ENCODE results near the gene MEIS3. TPM values are rescaled to one million over a fixed set of nuclear protein-coding genes. Genes with fewer than 3 reads are reported as not detected.

Gene MEIS3
- total RNA-seq, 1 experiment from 2014 or later = 35.8 TPM

DNA sequence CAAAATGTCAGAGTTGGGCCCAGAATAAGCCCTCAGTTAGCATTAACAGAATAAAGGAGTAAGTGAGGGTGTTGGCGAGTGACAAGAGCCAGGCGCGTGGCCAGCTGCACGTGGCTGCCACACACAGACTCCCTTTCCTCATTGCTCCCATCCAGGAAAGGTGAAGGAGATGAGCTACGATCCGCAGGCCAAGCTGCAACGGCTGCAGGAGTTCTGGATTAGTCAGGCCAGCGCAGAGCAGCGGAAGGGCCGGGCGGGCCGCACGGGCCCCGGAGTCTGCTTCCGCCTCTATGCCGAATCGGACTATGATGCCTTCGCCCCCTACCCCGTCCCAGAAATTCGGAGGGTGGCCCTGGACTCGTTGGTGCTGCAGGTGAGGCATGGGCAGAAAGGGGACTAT, 57.0 kb downstream of the MEIS3 start (continued):
- TF ChIP-seq CBX3 (IDR thresholded peaks at IDR 0.05; ENCODE audit: low read depth) (no peak), TCF7L2 (IDR thresholded peaks at IDR 0.05; ENCODE audit: borderline replicate concordance, extremely low read depth, insufficient read depth, insufficient read length) (no peak)
- TF ChIP-seq, protein P1, sequence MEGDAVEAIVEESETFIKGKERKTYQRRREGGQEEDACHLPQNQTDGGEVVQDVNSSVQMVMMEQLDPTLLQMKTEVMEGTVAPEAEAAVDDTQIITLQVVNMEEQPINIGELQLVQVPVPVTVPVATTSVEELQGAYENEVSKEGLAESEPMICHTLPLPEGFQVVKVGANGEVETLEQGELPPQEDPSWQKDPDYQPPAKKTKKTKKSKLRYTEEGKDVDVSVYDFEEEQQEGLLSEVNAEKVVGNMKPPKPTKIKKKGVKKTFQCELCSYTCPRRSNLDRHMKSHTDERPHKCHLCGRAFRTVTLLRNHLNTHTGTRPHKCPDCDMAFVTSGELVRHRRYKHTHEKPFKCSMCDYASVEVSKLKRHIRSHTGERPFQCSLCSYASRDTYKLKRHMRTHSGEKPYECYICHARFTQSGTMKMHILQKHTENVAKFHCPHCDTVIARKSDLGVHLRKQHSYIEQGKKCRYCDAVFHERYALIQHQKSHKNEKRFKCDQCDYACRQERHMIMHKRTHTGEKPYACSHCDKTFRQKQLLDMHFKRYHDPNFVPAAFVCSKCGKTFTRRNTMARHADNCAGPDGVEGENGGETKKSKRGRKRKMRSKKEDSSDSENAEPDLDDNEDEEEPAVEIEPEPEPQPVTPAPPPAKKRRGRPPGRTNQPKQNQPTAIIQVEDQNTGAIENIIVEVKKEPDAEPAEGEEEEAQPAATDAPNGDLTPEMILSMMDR (IDR thresholded peaks at IDR 0.05 in 2 of 3, conservative IDR thresholded peaks at IDR 0.05 in 1 of 3; ENCODE audit: borderline replicate concordance in 1 of 3, insufficient read depth in 1 of 3, low read depth in 2 of 3, low read length in 2 of 3) = no peak

DNA sequence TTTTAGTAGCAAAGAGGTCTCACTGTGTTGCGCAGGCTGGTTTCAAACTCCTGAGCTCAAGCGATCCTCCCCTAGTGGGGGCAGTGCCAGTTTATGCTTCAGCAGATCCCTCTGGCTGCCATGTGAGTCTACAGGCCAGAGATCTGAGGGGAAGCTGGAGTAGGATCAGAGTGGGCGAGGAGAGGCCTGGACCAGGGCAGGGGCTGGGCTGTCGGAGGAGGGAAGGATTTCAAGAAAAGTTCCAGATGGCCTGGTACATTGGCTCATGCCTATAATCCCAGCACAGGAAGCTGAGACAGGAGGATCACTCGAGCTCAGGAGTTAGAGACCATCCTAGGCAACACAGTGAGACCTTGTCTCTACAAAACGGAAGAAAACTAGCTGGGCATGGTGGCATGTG, 60.4 kb downstream of the MEIS3 start:
- H3K9me2 ChIP-seq (ENCODE audit: insufficient read depth) = no peaks in the 10 kb centered on the region
- H3K9me3 ChIP-seq (ENCODE audit: control insufficient read depth in 1 of 2, insufficient read depth in 1 of 2, low read depth in 1 of 2, low read length in 2 of 2) = no peaks in the 10 kb centered on the region
- DNase-seq (ENCODE audit: low read depth, low spot score) (no peak), ATAC-seq (no peak)
- no peaks in the 10 kb centered on the region for H3K27me3 ChIP-seq (ENCODE audit: insufficient read depth, low read length)
- no peak overlapping the region for H3K4me3 ChIP-seq (replicated peaks in 1 of 2; ENCODE audit: low read depth in 1 of 2, low read length in 2 of 2)
- POLR2A ChIA-PET = no interaction called here
- no peaks in the 10 kb centered on the region for H3K4me1 ChIP-seq (ENCODE audit: control insufficient read depth in 1 of 2, insufficient read depth in 2 of 2, low read length in 2 of 2)
- no peak overlapping the region for H3K4me2 ChIP-seq (ENCODE audit: low read length)
- intact Hi-C loops (cut with micrococcal nuclease) = no loop called here
- RAD21 ChIA-PET (ENCODE audit: low non-redundant PET in 1 of 2, low total read pairs in 2 of 2, uncharacterized antibody in 2 of 2, unreplicated experiment in 2 of 2) = no interaction called here
- H3K36me3 ChIP-seq (ENCODE audit: control insufficient read depth in 1 of 2, insufficient read depth in 2 of 2, low read length in 2 of 2) = peaks cover 62 to 76% of the 10 kb centered on the region in 2 experiments
- CTCF ChIA-PET = interaction anchor here (1.2 kb wide), 1 partner anchor 10 kb away, joined by 5 read pairs; the partner anchor contains the start of gene DHX34
- no peak overlapping the region for H2AFZ ChIP-seq (ENCODE audit: low read depth, low read length, poor library complexity, severe bottlenecking)
- TF ChIP-seq JUND (IDR thresholded peaks at IDR 0.05) = no peak
- TF ChIP-seq, protein P2, sequence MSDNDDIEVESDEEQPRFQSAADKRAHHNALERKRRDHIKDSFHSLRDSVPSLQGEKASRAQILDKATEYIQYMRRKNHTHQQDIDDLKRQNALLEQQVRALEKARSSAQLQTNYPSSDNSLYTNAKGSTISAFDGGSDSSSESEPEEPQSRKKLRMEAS (IDR thresholded peaks at IDR 0.05) = no peak
- no peak for TF ChIP-seq POLR2AphosphoS5 (IDR thresholded peaks at IDR 0.05; ENCODE audit: low read depth, low read length)
- TF ChIP-seq, protein P3, sequence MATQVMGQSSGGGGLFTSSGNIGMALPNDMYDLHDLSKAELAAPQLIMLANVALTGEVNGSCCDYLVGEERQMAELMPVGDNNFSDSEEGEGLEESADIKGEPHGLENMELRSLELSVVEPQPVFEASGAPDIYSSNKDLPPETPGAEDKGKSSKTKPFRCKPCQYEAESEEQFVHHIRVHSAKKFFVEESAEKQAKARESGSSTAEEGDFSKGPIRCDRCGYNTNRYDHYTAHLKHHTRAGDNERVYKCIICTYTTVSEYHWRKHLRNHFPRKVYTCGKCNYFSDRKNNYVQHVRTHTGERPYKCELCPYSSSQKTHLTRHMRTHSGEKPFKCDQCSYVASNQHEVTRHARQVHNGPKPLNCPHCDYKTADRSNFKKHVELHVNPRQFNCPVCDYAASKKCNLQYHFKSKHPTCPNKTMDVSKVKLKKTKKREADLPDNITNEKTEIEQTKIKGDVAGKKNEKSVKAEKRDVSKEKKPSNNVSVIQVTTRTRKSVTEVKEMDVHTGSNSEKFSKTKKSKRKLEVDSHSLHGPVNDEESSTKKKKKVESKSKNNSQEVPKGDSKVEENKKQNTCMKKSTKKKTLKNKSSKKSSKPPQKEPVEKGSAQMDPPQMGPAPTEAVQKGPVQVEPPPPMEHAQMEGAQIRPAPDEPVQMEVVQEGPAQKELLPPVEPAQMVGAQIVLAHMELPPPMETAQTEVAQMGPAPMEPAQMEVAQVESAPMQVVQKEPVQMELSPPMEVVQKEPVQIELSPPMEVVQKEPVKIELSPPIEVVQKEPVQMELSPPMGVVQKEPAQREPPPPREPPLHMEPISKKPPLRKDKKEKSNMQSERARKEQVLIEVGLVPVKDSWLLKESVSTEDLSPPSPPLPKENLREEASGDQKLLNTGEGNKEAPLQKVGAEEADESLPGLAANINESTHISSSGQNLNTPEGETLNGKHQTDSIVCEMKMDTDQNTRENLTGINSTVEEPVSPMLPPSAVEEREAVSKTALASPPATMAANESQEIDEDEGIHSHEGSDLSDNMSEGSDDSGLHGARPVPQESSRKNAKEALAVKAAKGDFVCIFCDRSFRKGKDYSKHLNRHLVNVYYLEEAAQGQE (IDR thresholded peaks at IDR 0.05; ENCODE audit: low read depth) = no peak
- TF ChIP-seq SRF (IDR thresholded peaks at IDR 0.05; ENCODE audit: low read depth) = no peak
- no peak for TF ChIP-seq CBX3 (IDR thresholded peaks at IDR 0.05; ENCODE audit: low read depth)
- TF ChIP-seq, protein P1 (IDR thresholded peaks at IDR 0.05 in 2 of 3, conservative IDR thresholded peaks at IDR 0.05 in 1 of 3; ENCODE audit: borderline replicate concordance in 1 of 3, insufficient read depth in 1 of 3, low read depth in 2 of 3, low read length in 2 of 3) = no peak
- no peak for TF ChIP-seq EGR1 (IDR thresholded peaks at IDR 0.05; ENCODE audit: low read depth)
- no peak for TF ChIP-seq EZH2phosphoT487 (IDR thresholded peaks at IDR 0.05; ENCODE audit: borderline replicate concordance)
- H3K9ac ChIP-seq (ENCODE audit: low read length) = no peak overlapping the region
- no peaks in the 10 kb centered on the region for H4K20me1 ChIP-seq (ENCODE audit: insufficient read depth)
- H3K79me2 ChIP-seq (ENCODE audit: insufficient read depth, low read length) = peaks cover 79% of the 10 kb centered on the region
- no peak overlapping the region for H3K27ac ChIP-seq (ENCODE audit: low read depth, low read length)
- no TSS peak for BruUV-seq (replicated peaks)
